Esophagus muscularis mucosa (tissue), 4 donors: Measurements from ENCODE around the gene PITPNM3.

ENCODE experiments used
- CTCF ChIP-seq, 3 experiments: fragments of 200-600 bp in 2 of 3; fragments of 450-650 bp in 1 of 3; sonication (generic) in 2 of 3; IDR thresholded peaks; one replicate each; pipeline ENCODE4 v1.5.1; 2017 to 2019; ENCODE audit warnings: antibody characterized with exemption in 3 of 3, mild to moderate bottlenecking in 2 of 3, moderate library complexity in 1 of 3
- EP300 ChIP-seq: sonication (generic); formaldehyde crosslinking; IDR thresholded peaks from one replicate; pipeline ENCODE4 v1.6.1; 2017; ENCODE audit warnings: antibody characterized with exemption
- POLR2A ChIP-seq: fragments of 450-650 bp; IDR thresholded peaks from one replicate; pipeline ENCODE4 v1.6.1; 2017; ENCODE audit warnings: antibody characterized with exemption, moderate library complexity, mild to moderate bottlenecking, low read depth
- POLR2AphosphoS5 ChIP-seq, 2 donors: sonication (generic); formaldehyde crosslinking; IDR thresholded peaks; one replicate each; pipeline ENCODE4 v1.6.1; 2017; ENCODE audit warnings: antibody characterized with exemption in 2 of 2

- TF ChIP-seq CTCF (IDR thresholded peaks at IDR 0.05) (no peak), POLR2AphosphoS5 (IDR thresholded peaks at IDR 0.05) (no peak), EP300 (no peak), POLR2A (no peak)
These were observed 27.1 kb upstream of the PITPNM3 start for GRCh38 chr17:6583411-6583810.
